Ascending aorta (tissue), 2 donors: ENCODE data around the gene CACFD1. TPM values are rescaled to one million over a fixed set of nuclear protein-coding genes. Genes with fewer than 3 reads are reported as not detected.

ENCODE experiments used
- DNase-seq, 2 donors: peaks; one replicate each; pipeline ENCODE4 v3.0.0-alpha.2; 2019; ENCODE audit warnings: low spot score in 2 of 2
- H3K27ac ChIP-seq, 2 donors: fragments of 200-600 bp; sonication (generic); one replicate each; pipeline ENCODE4 v1.5.1; 2016 to 2017; ENCODE audit warnings: mild to moderate bottlenecking in 1 of 2
- H3K27me3 ChIP-seq: fragments of 200-600 bp; sonication (generic); one replicate; pipeline ENCODE4 v1.5.1; 2017
- H3K36me3 ChIP-seq, 2 donors: fragments of 200-600 bp; sonication (generic); one replicate each; pipeline ENCODE4 v1.5.1; 2016
- H3K4me1 ChIP-seq, 2 donors: fragments of 200-600 bp; sonication (generic); one replicate each; pipeline ENCODE4 v1.5.1; 2016 to 2017; ENCODE audit warnings: mild to moderate bottlenecking in 1 of 2
- H3K4me3 ChIP-seq, 2 donors: fragments of 200-600 bp; sonication (generic); one replicate each; pipeline ENCODE4 v1.5.1; 2016 to 2017; ENCODE audit warnings: mild to moderate bottlenecking in 1 of 2
- H3K9me3 ChIP-seq, 2 donors: fragments of 200-600 bp; sonication (generic); one replicate each; pipeline ENCODE4 v1.5.1; 2016
- intact Hi-C: fragments of 100-400 bp; cut with DNase I; formaldehyde crosslinking; loops from one replicate; pipeline ENCODE4 v1.15.1; 2023
- total RNA-seq: library from RNA; depleted of rRNA; stranded (reverse); fragments of >200 nt; gene quantifications from one replicate; pipeline ENCODE4 v1.1.0, GENCODE V29; 2016
- TF ChIP-seq, protein P1 (sequence below), 3 experiments: fragments of 200-600 bp in 2 of 3; fragments of 450-650 bp in 1 of 3; sonication (generic) in 2 of 3; IDR thresholded peaks; one replicate each; pipeline ENCODE4 v1.5.1; 2016 to 2019; ENCODE audit warnings: antibody characterized with exemption in 3 of 3, mild to moderate bottlenecking in 1 of 3, moderate library complexity in 1 of 3

The CACFD1 gene
- total RNA-seq, 1 donor from 2014 or later = 24.8 TPM

DNA sequence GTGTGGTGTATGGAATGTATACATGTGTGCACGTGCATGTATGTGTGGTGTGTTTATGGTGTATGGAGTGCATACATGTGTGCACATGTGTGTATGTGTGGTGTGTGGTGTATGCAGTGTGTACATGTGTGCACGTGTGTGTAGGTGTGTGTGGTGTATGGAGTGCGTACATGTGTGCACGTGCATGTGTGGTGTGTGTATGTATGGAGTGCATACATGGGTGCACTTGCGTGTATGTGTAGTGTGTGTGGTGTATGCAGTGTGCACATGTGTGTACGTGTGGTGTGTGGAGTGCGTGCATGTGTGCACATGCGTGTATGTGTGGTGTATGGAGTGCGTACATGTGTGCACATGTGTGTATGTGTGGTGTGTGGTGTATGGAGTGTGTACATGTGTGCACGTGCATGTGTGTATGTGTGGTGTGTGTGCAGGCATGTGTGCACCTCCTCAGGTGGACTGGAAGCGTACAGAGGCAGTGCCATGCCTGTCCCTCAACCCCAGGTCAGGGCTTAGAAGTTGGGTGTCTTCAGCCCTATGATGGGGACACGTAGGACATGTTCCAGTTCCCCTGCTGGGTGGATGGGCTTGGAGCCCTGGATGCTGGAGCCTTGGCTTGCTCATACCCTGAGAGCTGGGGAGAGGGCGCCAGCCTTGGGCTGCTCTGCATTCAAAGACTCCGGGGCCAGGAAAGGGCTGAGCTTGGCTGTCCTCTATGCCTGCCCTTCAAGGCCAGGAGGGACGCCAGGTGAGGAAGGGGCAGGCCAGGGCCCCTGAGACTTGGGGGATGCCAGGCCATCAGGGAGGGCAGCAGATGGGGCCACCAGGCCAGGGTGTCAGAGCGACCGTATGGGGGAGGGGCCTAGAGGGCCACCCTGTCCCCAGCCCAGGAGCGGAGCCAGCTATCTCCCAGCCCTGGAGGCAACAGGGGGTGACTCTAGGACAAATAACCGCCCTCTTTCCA is 52.8 kb downstream of the CACFD1 start:
- Histone ChIP-seq H3K4me3 (no peak overlapping the region), H3K27ac (no peak overlapping the region), H3K27me3 (no peaks in the 10 kb centered on the region), H3K9me3 (no peaks in the 10 kb centered on the region), H3K4me1 (peaks cover 4 to 20% of the 10 kb centered on the region in 2 donors), H3K36me3 (no peaks in the 10 kb centered on the region)
- TF ChIP-seq, protein P1, sequence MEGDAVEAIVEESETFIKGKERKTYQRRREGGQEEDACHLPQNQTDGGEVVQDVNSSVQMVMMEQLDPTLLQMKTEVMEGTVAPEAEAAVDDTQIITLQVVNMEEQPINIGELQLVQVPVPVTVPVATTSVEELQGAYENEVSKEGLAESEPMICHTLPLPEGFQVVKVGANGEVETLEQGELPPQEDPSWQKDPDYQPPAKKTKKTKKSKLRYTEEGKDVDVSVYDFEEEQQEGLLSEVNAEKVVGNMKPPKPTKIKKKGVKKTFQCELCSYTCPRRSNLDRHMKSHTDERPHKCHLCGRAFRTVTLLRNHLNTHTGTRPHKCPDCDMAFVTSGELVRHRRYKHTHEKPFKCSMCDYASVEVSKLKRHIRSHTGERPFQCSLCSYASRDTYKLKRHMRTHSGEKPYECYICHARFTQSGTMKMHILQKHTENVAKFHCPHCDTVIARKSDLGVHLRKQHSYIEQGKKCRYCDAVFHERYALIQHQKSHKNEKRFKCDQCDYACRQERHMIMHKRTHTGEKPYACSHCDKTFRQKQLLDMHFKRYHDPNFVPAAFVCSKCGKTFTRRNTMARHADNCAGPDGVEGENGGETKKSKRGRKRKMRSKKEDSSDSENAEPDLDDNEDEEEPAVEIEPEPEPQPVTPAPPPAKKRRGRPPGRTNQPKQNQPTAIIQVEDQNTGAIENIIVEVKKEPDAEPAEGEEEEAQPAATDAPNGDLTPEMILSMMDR (IDR thresholded peaks at IDR 0.05) = no peak
- intact Hi-C loops = no loop called here
- DNase-seq = no peak

DNA sequence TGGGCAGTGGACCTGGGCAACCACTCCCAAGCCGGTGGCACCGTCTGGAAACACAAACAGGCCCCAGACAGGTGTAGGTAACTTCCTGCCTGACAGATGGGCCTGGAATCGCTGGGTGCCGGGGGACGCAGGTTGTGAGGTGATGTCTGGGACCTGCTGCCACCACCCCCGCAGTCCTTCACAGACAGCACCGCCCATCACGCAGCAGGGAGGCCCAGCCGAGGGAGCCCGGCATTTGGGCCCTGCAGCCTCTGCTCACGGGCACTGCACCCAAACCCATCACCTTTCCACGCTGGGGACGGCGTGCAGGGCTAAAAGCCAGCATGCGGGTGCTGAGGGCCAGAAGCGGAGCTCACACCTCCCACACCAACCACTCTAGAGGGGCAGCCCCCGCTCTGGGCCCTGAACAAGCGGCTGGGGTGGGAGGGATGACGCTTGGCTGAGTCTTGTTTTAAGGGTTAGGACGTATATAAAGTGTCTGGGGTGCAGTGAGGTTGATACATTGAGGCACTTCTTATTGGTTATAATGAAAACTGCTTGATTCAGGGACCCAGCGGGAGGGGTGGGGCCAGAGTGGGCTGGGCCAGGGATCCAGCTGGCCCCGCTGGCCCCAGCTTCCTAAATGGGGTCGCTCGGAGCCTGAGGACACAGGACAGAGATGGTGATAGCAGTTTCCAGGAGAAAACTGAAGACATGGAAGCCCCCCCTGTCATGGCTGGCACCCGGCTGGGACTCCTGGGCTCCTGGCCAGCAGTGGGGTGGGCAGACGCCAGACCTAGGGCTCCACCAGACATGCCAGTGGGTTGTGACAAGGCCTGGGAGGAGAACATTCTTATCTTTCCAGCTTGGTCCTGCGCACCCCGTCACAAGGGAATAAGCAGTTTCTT is 53.7 kb downstream of the CACFD1 start:
- H3K27me3 ChIP-seq = no peaks in the 10 kb centered on the region
- DNase-seq = no peak
- intact Hi-C loops = no loop called here
- H3K9me3 ChIP-seq = no peaks in the 10 kb centered on the region
- no peaks in the 10 kb centered on the region for H3K36me3 ChIP-seq
- TF ChIP-seq, protein P1 (IDR thresholded peaks at IDR 0.05) = no peak
- H3K27ac ChIP-seq = no peak overlapping the region
- no peak overlapping the region for H3K4me3 ChIP-seq
- peaks cover 4 to 20% of the 10 kb centered on the region in 2 donors for H3K4me1 ChIP-seq

DNA sequence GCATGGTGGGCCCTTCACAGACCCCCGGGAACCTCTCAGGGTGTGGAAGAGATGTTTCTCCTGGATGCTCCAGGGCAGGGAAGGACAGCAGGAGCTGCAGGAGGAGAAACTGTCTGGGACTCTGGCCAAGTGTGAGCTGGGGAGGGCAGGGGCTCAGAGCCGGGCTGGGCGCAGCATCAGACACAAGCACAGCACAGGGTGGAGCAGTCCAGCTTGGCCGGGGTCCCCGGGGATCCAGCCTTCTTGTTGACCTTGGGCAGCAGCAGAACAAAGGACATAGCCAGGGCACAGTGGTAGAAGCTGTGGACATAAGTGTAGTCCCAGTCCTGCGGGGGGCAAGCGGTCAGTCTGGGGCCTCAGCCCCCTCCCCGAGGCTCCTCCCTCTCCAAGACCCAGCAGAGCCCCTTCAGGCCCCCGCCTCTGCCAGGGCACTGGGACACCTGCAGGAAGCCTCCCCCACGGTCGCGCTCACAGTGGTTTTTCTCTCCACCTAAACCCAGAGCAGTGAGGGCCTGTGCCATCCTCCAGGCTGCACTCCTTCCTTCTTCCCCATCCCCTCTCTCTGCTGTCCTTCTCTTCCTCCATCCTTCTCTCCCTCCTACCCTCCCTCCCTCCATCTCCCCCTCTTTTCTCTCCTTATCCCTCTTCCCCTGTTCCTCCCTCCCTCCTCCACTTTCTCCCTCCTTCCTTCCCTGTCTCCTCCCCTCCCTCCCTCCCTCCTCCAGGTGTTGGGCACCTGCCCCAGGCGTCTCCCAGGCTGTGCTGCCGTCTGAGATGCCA is 54.9 kb downstream of the CACFD1 start:
- Histone ChIP-seq H3K9me3 (no peaks in the 10 kb centered on the region), H3K4me3 (no peak overlapping the region), H3K27ac (no peak overlapping the region), H3K36me3 (no peaks in the 10 kb centered on the region), H3K4me1 (peaks cover 4 to 17% of the 10 kb centered on the region in 2 donors), H3K27me3 (no peaks in the 10 kb centered on the region)
- no peak for DNase-seq
- intact Hi-C loops = no loop called here
- TF ChIP-seq, protein P1 (IDR thresholded peaks at IDR 0.05) = no peak

DNA sequence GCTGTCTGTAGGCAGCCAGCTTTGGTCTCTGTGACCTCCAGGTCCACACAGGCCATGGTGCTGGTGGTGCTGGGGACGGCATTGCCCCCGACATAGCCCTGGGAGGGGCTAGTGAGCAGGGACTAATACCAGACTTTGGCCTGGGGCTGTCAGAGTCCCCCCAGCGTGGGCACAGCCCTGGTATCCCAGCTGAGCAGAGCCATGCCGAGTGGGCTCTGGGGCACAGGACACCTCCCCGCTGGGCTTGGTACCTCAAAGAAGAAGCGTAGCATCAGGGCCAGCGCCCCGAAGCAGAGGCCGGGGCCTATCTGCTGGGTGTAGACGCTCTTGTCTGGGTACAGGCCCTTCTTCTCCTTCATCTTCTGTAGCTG is 55.4 kb downstream of the CACFD1 start:
- TF ChIP-seq, protein P1 (IDR thresholded peaks at IDR 0.05) = no peak
- intact Hi-C loops = no loop called here
- H3K27ac ChIP-seq = no peak overlapping the region

DNA sequence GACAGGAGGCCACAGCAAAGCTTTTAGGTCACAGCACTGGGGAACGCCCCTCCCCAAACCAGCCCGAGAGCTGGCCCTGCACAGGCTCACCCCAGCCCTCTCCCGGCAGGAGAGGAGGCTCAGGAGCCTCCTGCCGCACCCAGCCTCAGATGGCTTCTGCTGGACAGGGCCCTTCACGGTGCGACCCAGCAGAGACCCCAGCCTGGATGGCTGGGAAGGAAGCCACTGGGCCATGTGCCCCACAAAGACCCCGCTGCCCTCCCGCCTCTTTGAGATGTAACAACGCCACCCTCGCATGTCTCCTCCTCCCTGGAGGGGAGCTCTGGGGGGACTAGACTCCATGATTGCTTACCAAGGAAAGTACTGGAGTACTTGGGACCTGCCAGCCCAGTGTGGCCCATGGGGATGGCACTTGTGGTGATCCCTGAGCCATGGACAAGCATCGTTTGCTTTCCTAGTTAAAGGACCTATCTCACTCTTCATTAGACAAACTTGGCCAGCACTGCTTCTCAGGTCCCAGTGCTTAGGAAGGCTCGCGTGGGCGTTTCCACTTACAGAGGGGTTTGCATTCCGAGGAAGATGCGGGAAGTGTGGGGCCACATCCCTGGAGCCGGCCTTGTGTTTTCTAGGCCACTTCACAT is 56.0 kb downstream of the CACFD1 start:
- TF ChIP-seq, protein P1 (IDR thresholded peaks at IDR 0.05) = no peak
- Histone ChIP-seq H3K27me3 (no peaks in the 10 kb centered on the region), H3K4me3 (no peak overlapping the region), H3K9me3 (no peaks in the 10 kb centered on the region), H3K4me1 (peaks cover 4 to 15% of the 10 kb centered on the region in 2 donors), H3K27ac (no peak overlapping the region), H3K36me3 (no peaks in the 10 kb centered on the region)
- intact Hi-C loops = no loop called here
- DNase-seq = no peak

More for the DNA sequence above, 55.4 kb downstream of the CACFD1 start:
- no peak for DNase-seq
- no peak overlapping the region for H3K4me3 ChIP-seq
- H3K9me3 ChIP-seq = no peaks in the 10 kb centered on the region
- H3K36me3 ChIP-seq = no peaks in the 10 kb centered on the region
- H3K4me1 ChIP-seq = peaks cover 4 to 15% of the 10 kb centered on the region in 2 donors
- no peaks in the 10 kb centered on the region for H3K27me3 ChIP-seq
